Activated CD4-positive, alpha-beta T cell treated with anti-CD3 and anti-CD28 coated beads, Interleukin-2, amount 50 U/mL, for 48 hours (primary cell): ENCODE measurements around the gene PAX7.

Experiments used
- DNase-seq, 2 experiments: peaks; one replicate each; pipeline ENCODE4 v3.0.0-alpha.2; 2020

The PAX7 gene

GRCh38 chr1:18619467-18619835 is 11.2 kb upstream of the PAX7 start:
- no peak for DNase-seq

GRCh38 chr1:18628511-18628910 is 2.1 kb upstream of the PAX7 start:
- no peak for DNase-seq

DNA sequence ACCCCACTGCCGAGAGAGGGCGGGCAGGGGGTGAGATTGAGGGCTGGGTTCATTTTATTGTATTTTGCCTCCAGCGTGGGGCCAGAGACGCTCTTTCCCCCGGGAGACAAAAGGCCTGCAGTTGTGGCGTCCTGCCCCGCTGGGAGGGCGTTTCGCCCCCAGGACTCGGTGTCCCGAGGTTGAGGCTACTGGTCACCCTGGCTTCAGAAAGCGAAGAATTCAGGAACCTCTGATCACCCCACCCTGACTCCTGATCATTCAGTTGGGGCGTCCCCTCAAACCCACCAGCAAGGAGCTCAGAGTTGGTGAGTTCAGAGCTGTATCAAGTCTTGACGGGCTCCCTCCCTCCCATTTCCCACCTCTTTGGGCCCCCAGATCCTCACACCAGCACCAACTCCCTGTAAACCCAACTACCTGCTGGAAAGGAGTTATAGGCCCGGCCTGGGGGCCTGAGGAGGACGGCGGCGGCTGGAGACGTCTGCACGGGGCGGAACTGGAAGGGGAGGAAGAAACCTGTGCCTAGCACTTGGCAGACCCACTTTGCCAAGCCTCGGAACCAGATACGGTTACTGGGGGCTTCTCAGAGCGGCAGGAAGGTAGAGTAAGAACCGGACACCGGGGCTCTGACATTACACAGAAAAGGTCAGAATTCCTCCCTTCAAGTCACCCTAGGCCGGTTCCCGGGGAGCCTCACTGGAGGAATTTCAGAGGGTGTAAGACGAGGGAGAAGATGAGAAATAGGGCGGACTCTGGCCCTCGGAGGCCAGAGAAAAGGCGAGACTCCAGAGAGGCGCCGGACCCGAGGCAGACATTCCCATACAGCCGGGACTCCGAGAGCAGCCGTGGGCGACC is 761 bp upstream of the PAX7 start:
- no peak for DNase-seq

- DNase-seq, result no peak
Measured at GRCh38 chr1:18631496-18632217, 1.0 kb downstream of the PAX7 start.

- no peak for DNase-seq
Measured at GRCh38 chr1:18632218-18632588, 1.6 kb downstream of the PAX7 start.

- no peak for DNase-seq
Measured at GRCh38 chr1:18632783-18633421, 2.3 kb downstream of the PAX7 start.

DNA sequence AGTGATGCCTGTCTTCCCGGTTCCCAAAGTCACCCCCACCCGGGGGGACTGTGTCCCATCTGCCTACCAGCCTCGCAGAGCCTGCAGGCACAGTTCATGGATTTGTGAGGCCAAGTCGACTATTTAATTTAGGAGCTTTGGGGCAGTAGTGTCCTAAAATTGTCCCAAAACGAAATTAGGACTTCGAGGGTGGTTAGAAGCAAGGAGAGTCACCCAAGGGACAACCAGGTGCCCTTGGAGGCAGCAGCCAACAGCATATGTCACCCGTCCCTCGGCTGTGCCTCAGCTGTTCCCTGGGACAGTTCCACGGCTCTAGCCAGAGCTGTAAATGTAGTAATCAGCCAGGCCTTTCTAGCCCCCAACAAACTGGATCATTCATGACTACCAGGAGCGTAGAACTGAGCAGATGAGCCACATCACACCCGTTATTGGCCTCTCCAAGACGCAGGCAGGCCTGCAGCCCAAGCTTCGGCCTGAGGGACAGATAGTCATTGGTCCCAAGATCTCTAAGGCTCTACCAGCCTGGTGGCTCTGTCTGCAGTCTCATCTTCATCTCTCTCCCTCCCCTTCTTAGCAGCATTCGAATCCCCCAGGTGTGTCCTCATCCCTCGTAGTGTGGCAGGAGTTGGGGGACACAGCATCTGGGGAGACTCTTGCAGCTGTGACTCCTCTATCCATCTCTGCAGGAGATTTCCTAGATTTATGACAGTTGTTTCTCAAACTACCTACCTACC is 2.9 kb downstream of the PAX7 start:
- no peak for DNase-seq

- DNase-seq, result no peak
Measured at GRCh38 chr1:18634276-18634675, 3.6 kb downstream of the PAX7 start.

GRCh38 chr1:18635070-18635577 is 4.5 kb downstream of the PAX7 start:
- no peak for DNase-seq

DNA sequence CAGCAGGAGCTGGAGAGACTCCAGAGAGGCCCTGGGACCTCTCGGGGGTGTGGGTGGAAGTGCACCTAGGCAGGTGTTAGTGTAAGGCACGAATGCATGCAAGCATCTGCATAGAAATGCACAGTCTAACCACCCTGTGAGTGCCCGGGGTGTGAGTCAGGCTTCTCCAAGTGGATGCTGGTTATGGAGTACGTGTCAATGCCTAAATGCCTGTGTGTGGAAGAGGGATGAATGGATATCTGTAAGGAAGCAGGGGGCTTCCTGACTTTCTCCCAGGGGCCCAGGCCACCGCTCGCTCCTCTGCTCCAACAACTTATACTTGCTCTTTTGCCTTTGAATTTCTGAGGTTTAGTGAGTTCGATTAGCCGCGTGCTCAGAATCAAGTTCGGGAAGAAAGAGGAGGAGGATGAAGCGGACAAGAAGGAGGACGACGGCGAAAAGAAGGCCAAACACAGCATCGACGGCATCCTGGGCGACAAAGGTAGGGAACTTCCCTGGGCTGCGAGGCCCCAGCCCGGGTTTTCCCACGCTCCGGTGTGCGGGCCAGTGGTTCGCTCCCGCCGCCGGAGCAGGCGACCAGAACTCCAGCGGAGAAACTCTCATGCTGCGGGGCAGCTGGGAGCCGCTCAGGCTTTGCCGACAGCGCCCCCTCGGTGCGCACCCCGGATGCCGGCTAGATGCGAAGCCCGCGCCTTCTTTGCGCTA is 5.4 kb downstream of the PAX7 start:
- DNase-seq, result no peak

- no peak for DNase-seq
Measured at GRCh38 chr1:18636596-18637508, 6.2 kb downstream of the PAX7 start.

GRCh38 chr1:18637511-18637960 is 6.9 kb downstream of the PAX7 start:
- no peak for DNase-seq

GRCh38 chr1:18637962-18638834 is 7.6 kb downstream of the PAX7 start:
- no peak for DNase-seq

DNA sequence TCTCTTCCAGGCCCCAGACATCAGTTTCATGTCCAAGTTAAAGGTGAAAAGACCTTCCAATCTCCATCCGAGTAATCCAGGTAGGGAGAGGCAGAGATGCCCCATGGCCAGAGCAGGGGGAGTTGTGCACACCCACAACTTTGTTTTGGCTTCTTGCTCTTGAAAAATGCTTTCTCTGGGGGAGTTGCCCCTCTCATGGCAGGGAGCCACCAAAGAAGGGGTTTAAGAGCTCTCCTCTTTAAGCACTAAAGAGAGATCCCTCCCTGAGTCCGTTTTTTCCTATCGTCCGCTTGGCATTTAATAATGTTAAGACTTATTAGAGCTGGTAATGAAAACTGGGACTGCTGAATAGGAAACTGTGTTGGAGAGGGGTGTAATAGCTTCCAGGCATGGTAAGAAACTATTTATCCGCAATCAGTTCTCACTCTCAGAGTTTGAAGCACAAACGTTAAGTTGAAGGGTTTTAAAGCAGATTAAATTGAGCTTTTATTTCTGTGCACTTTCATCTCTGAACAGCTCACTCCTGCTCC is 8.3 kb downstream of the PAX7 start:
- no peak for DNase-seq

- DNase-seq, result no peak
Measured at GRCh38 chr1:18639368-18640055, 8.9 kb downstream of the PAX7 start.

GRCh38 chr1:18640228-18641004 is 9.8 kb downstream of the PAX7 start:
- no peak for DNase-seq

- DNase-seq, result no peak
Measured at GRCh38 chr1:18641005-18641941, 10.6 kb downstream of the PAX7 start.
